Psoas muscle (tissue), 8 donors: ENCODE results near the gene STK25. TPM values are rescaled to one million over a fixed set of nuclear protein-coding genes. Genes with fewer than 3 reads are reported as not detected.

Experiments
- ATAC-seq, 4 donors: fragments of 200-7000 bp; cut with Tn5 transposase; one replicate each; pipeline ENCODE4 v1.9.1; 2020; ENCODE audit warnings: moderate library complexity in 3 of 4, mild to moderate bottlenecking in 2 of 4
- DNase-seq, 2 donors: peaks; one replicate each; pipeline ENCODE4 v3.0.0-alpha.2; 2020
- H3K27ac ChIP-seq: fragments of 200-600 bp; one replicate; pipeline ENCODE4 v1.8.0; 2022
- H3K27me3 ChIP-seq, 3 donors: fragments of 200-600 bp in 1 of 3; one replicate each; pipeline versions ENCODE4 v1.6.1 to v1.8.0; 2013 to 2022; ENCODE audit warnings: low read length in 2 of 3, mild to moderate bottlenecking in 2 of 3, moderate library complexity in 1 of 3; ENCODE audit not compliant: insufficient read depth in 3 of 3
- H3K36me3 ChIP-seq, 2 donors: fragments of 200-600 bp in 1 of 2; one replicate each; pipeline versions ENCODE4 v1.6.1 to v1.8.0; 2013 to 2022; ENCODE audit warnings: low read depth in 1 of 2, mild to moderate bottlenecking in 1 of 2, moderate library complexity in 1 of 2; ENCODE audit not compliant: insufficient read depth in 1 of 2
- H3K4me1 ChIP-seq: fragments of 200-600 bp; one replicate; pipeline ENCODE4 v1.8.0; 2022
- H3K4me3 ChIP-seq: fragments of 200-600 bp; one replicate; pipeline ENCODE4 v1.8.0; 2022; ENCODE audit warnings: mild to moderate bottlenecking
- H3K9me3 ChIP-seq: fragments of 200-600 bp; one replicate; pipeline ENCODE4 v1.8.0; 2022
- WGBS, 3 donors: extraction: QIAGEN DNeasy Blood & Tissue Kit; methylation state at CpG; one replicate each; pipeline versions ENCODE4 v1.1.6 to v1.1.7; 2013; 5-methylcytosine and 5-hydroxymethylcytosine counted together
- intact Hi-C, 2 donors: fragments of 100-400 bp; cut with DNase I; formaldehyde crosslinking; loops; one replicate each; pipeline versions ENCODE4 v1.11.0 to v1.14.2; 2022
- polyA plus RNA-seq, 3 donors: library from polyadenylated mRNA; stranded (reverse); fragments of 200-250 nt; gene quantifications; one replicate each; pipeline ENCODE4 v1.2.3, GENCODE V29; 2013
- total RNA-seq, 4 donors: library from RNA; stranded (reverse); fragmentation: NEBNext Ultra II Directional in 2 of 4; extraction: Animal tissue kit (Norgen Biotek cat#: 25700) in 2 of 4; gene quantifications; one replicate each; pipeline versions ENCODE4 v1.2.1 to v1.2.4, GENCODE V29; 2021 to 2023
- TF ChIP-seq, protein P1 (sequence below): fragments of 200-600 bp; IDR thresholded peaks from one replicate; pipeline ENCODE4 v1.8.0; 2022; ENCODE audit warnings: antibody characterized with exemption
- donor health status: healthy with polysubstance abuse.
- donor health status: DM: no; HTN: no; CAD: no; lungs with moderate emphysema.
- donor health status: Bipolar disorder and iron deficiency.
- donor health status: healthy.
- donor health status: DM: yes; HTN: yes; CAD: no.
- donor health status: DM: no; HTN: no; CAD: no.
- donor health status: DM: no; HTN: no; CAD: no.
- donor health status: DM: yes; HTN: yes; CAD: no.

The STK25 gene
- total and polyA plus RNA-seq, 7 donors = 227 to 489 (median 281) TPM

- no peak overlapping the region for H3K4me3 ChIP-seq
- H3K9me3 ChIP-seq = no peaks in the 10 kb centered on the region
- no peak overlapping the region for H3K27ac ChIP-seq
- no peak for DNase-seq
- intact Hi-C loops = no loop called here
- TF ChIP-seq, protein P1, sequence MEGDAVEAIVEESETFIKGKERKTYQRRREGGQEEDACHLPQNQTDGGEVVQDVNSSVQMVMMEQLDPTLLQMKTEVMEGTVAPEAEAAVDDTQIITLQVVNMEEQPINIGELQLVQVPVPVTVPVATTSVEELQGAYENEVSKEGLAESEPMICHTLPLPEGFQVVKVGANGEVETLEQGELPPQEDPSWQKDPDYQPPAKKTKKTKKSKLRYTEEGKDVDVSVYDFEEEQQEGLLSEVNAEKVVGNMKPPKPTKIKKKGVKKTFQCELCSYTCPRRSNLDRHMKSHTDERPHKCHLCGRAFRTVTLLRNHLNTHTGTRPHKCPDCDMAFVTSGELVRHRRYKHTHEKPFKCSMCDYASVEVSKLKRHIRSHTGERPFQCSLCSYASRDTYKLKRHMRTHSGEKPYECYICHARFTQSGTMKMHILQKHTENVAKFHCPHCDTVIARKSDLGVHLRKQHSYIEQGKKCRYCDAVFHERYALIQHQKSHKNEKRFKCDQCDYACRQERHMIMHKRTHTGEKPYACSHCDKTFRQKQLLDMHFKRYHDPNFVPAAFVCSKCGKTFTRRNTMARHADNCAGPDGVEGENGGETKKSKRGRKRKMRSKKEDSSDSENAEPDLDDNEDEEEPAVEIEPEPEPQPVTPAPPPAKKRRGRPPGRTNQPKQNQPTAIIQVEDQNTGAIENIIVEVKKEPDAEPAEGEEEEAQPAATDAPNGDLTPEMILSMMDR = no peak
- H3K36me3 ChIP-seq = peaks cover 0 to 35% of the 10 kb centered on the region in 2 donors
- ATAC-seq = peak in 1 of 4 donors; percentile 25
- no peaks in the 10 kb centered on the region for H3K4me1 ChIP-seq
- no peaks in the 10 kb centered on the region for H3K27me3 ChIP-seq
- 82 to 94% (median 85%) methylated on average over 8 to 10 of the region's 10 CpGs for WGBS, 3 donors
These were observed 42.2 kb downstream of the STK25 start for GRCh38 chr2:241466230-241466629.

DNA sequence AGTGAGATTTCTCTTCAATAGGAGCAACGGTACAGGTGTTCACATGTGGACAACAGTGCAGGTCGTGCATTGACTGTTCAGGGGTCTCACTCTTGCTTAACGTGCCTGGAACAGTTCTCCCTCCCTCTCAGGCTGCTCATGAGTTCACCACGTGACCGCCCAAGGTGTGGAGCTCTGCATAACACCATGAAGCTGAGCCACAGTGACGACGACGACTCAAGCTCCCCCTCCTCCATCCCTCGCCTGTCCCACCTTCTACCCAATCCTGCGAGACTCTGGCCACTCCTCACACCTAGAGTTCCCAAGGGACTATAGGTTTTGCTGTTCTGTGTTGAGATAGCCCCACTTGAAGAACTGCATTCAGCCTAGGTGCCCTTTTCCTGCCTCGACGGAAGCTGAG lies 42.8 kb downstream of the STK25 start:
- peaks cover 0 to 35% of the 10 kb centered on the region in 2 donors for H3K36me3 ChIP-seq
- ATAC-seq (no peak), DNase-seq (no peak)
- intact Hi-C loops = no loop called here
- H3K27ac ChIP-seq = no peak overlapping the region
- TF ChIP-seq, protein P1 = no peak
- H3K4me3 ChIP-seq = no peak overlapping the region
- 72 to 82% (median 77%) methylated on average over 12 of the region's 12 CpGs for whole genome bisulfite sequencing, 3 donors
- no peaks in the 10 kb centered on the region for H3K4me1 ChIP-seq
- H3K9me3 ChIP-seq = no peaks in the 10 kb centered on the region
- H3K27me3 ChIP-seq = no peaks in the 10 kb centered on the region

DNA sequence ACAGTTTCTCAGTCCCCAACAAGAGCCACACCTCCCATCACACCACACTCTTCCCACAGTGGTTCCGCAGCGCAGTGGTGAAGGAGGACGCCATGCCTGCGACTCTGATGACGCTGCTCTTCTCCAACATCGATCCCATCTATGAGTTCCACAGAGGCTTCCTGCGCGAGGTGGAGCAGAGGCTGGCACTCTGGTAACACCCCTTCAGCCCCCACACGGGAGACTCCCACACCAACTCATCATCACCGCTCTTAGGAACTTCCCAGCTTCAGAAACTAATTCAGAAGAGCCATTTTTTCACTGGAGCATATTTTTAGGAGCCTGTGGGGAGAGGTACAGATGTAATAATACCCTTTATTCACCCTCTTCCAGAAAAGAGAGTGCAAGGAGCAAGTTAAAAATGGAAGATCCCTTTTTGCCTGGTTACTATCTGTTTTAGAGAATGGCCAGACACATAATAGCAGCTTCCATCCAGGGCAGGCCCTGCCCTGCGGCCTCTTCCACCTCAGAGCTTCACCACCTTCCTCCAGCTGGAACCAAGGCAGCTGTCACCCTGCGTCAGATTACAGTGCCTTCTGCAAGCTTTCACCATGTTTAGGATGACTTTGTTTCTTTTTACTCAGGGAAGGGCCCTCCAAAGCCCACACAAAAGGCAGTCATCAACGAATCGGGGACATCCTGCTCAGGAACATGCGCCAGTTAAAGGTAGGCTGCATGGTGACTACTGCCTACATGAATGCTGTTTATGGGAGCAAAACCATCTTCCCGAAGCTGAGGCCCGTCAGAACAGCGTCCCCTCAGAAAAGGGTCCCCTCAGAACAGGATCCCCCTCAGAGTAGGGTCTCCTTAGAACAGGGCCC lies 44.9 kb downstream of the STK25 start:
- no peaks in the 10 kb centered on the region for H3K27me3 ChIP-seq

DNA sequence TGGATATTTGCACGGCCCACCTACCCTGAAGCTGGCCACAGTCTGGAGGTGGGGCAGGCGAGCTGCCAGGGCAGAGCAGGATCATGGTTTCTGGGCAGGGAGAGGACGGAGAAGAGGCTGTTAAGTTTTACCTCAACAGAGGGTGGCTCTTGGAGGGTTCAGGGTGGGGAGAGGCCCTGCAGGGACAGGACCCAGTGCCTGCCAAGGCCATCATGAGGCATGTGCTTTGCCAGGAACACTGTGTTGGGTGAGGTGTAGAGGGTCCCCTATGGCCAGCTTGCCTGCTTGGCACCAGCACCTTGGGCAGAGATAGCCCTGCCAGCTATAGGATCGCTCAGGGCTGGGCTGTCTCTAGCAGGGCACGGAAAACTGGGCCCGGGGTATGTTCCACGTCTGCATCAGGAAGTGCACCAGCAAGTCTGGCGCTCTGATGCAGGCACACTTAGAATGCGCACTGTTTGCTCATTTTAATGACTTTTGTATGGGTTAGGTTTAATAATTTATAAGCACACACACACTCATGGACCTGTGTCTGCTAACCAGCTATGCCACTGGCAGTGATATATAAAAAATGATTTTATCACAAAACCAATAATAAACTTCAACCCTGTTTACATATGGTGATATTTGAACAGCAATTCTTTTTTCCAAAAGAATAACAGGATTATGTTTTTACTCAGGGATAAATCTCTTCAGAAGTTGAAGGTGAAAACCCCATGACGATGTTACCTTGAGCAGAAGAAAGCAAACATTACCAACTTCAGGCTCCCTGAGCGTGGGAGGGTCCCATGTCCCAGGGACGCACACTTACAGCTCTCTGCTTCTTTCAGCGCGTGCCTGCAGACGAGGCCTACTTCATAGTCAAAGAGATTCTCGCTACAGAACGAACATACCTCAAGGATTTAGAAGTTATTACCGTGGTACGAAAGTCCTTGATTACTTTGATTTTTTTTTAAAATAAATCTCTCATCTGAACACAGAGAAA lies 46.4 kb downstream of the STK25 start:
- H3K27me3 ChIP-seq = no peaks in the 10 kb centered on the region
- H3K4me3 ChIP-seq = no peak overlapping the region
- no peak overlapping the region for H3K27ac ChIP-seq
- 93 to 94% (median 93%) methylated on average over 19 of the region's 19 CpGs for WGBS, 3 donors
- DNase-seq (no peak), ATAC-seq (no peak)
- H3K36me3 ChIP-seq = peaks cover 0 to 24% of the 10 kb centered on the region in 2 donors
- TF ChIP-seq, protein P1 = no peak
- no peaks in the 10 kb centered on the region for H3K9me3 ChIP-seq
- H3K4me1 ChIP-seq = no peaks in the 10 kb centered on the region
- intact Hi-C loops = no loop called here

More for the DNA sequence above, 44.9 kb downstream of the STK25 start:
- peaks cover 0 to 28% of the 10 kb centered on the region in 2 donors for H3K36me3 ChIP-seq
- TF ChIP-seq, protein P1 = no peak
- intact Hi-C loops = no loop called here
- no peak overlapping the region for H3K27ac ChIP-seq
- WGBS, 3 donors = 84 to 87% (median 84%) methylated on average over 18 of the region's 18 CpGs
- no peak overlapping the region for H3K4me3 ChIP-seq
- ATAC-seq (no peak), DNase-seq (no peak)
- no peaks in the 10 kb centered on the region for H3K9me3 ChIP-seq
- H3K4me1 ChIP-seq = no peaks in the 10 kb centered on the region
